CMK (cell line): Measurements from ENCODE around the gene CCDC136.

Experiments
- DNase-seq: peaks from one replicate; pipeline ENCODE4 v3.0.0-alpha.2; 2010; ENCODE audit warnings: low read depth

Gene CCDC136

GRCh38 chr7:128805225-128805624 lies 13.5 kb downstream of the CCDC136 start:
- no peak for DNase-seq

- DNase-seq = no peak
Measured at GRCh38 chr7:128807191-128807590, 15.4 kb downstream of the CCDC136 start.

GRCh38 chr7:128809363-128809762 lies 17.6 kb downstream of the CCDC136 start:
- no peak for DNase-seq

GRCh38 chr7:128810473-128810872 lies 18.7 kb downstream of the CCDC136 start:
- no peak for DNase-seq

- no peak for DNase-seq
Measured at GRCh38 chr7:128810997-128811396, 19.2 kb downstream of the CCDC136 start.

GRCh38 chr7:128811631-128812430 lies 20.1 kb downstream of the CCDC136 start:
- no peak for DNase-seq

- no peak for DNase-seq
Measured at GRCh38 chr7:128812514-128813168, 20.9 kb downstream of the CCDC136 start.

GRCh38 chr7:128814499-128814898 lies 22.7 kb downstream of the CCDC136 start:
- no peak for DNase-seq

GRCh38 chr7:128815289-128815942 lies 23.6 kb downstream of the CCDC136 start:
- no peak for DNase-seq

GRCh38 chr7:128818694-128819093 lies 26.9 kb downstream of the CCDC136 start:
- DNase-seq = no peak

GRCh38 chr7:128821724-128822123 lies 30.0 kb downstream of the CCDC136 start:
- DNase-seq = no peak

GRCh38 chr7:128826512-128826911 lies 34.7 kb downstream of the CCDC136 start:
- no peak for DNase-seq

- DNase-seq = no peak
Measured at GRCh38 chr7:128826916-128827247, 35.1 kb downstream of the CCDC136 start.

GRCh38 chr7:128827248-128827958 lies 35.6 kb downstream of the CCDC136 start:
- no peak for DNase-seq

GRCh38 chr7:128827971-128828711 lies 36.4 kb downstream of the CCDC136 start:
- DNase-seq = no peak

- no peak for DNase-seq
Measured at GRCh38 chr7:128829391-128830166, 37.8 kb downstream of the CCDC136 start.

- DNase-seq = no peak
Measured at GRCh38 chr7:128830231-128831177, 38.7 kb downstream of the CCDC136 start, which contains the start of gene FLNC. Gene FLNC, plus strand, starts transcription at chr7:128830406. Its CDS starts 232 bp downstream, at chr7:128830638.

GRCh38 chr7:128831178-128831993 lies 39.6 kb downstream of the CCDC136 start:
- peak; percentile 62 for DNase-seq
